ENCODE data around the gene IL27RA.

Gene IL27RA

DNA sequence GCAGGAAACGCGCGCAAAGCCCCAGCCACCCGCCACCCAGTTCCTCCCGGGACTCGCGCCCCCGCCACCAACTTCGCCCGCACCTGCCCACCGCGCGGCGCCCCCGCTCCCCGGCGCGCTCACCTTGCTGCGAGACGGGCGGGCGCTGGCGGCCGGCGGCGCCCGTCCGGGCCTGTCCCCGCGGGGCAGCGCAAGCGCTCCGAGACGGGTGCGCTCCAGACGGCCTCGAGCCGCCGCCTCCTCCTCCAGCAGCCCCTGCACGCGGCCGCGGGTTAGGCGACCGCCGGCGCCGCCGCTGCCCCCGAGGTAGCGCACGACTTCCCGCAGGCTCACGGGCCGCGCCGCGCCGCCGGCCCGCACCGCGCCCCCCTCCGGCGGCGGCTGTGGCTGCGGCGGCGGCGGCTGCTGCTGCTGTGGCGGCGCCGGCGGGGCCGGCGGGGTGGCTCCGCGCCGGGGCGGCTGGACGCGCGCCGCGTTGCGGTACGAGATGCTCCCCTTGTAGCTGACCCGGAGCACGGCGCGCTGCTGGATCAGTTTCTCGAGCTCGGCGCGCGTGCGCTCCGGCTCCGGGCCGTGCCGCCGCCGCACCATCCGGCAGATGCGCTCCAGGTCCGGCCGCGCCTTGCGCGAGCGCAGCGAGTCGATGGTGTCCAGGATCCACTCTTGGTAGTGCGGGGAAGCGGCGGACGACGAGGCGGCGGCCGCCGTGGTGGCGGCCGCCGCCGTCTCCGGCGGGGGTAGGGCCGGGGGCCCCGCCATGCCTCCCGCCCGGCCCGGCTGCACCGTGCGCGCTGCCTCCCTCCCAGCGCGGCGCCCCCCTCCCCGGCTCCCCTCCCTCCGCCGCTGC lies 58.3 kb downstream of the IL27RA start:
- no peak for TF ChIP-seq MAX (IDR thresholded peaks at IDR 0.05; ENCODE audit: low read depth, low read length)
- no peak for TF ChIP-seq POLR2A (IDR thresholded peaks at IDR 0.05; ENCODE audit: extremely low read depth, insufficient read length)
- TF ChIP-seq, protein P1, sequence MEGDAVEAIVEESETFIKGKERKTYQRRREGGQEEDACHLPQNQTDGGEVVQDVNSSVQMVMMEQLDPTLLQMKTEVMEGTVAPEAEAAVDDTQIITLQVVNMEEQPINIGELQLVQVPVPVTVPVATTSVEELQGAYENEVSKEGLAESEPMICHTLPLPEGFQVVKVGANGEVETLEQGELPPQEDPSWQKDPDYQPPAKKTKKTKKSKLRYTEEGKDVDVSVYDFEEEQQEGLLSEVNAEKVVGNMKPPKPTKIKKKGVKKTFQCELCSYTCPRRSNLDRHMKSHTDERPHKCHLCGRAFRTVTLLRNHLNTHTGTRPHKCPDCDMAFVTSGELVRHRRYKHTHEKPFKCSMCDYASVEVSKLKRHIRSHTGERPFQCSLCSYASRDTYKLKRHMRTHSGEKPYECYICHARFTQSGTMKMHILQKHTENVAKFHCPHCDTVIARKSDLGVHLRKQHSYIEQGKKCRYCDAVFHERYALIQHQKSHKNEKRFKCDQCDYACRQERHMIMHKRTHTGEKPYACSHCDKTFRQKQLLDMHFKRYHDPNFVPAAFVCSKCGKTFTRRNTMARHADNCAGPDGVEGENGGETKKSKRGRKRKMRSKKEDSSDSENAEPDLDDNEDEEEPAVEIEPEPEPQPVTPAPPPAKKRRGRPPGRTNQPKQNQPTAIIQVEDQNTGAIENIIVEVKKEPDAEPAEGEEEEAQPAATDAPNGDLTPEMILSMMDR (IDR thresholded peaks at IDR 0.05; ENCODE audit: low read depth, low read length): no peak
- TF ChIP-seq MYC (IDR thresholded peaks at IDR 0.05; ENCODE audit: low read depth, low read length): no peak
- H3K4me3 ChIP-seq (ENCODE audit: low read depth, low read length): peak overlapping the region; percentile 53
- DNase-seq (ENCODE audit: low read depth): peak; percentile 71

DNA sequence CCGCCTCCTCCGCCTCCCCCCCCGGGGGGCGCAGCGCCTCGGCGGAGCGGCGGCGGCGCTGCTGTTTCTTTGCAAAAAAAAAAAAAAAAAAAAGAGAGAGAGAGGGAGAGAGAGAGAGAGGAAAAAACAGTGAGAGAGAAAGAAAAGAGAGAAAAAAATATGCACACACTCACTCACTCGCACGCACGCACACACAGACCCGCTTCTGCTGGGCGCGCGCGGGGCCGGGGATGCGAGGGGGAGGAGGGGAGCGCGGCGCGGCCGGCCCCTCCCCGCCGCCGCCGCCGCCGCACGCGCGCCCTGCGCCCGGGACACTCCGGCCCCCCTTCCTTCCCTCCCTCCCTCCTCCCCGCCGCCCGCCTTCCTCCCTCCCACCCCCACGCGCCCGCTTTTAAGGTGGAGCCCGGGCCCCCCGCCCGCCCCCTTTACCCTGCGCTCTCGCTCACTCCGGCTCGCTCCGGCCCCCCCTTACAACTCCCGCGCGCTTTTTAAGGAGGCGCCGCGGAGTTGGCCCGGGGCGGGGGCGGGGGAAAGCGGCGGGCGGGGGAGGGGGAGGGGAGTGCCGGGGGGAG lies 59.0 kb downstream of the IL27RA start, which contains the start of gene SAMD1:
TSS of gene SAMD1 (minus strand) at position 243 of the 572 bp plus-strand sequence.
- DNase-seq (ENCODE audit: low read depth): peak; percentile 94
- TF ChIP-seq, protein P1 (IDR thresholded peaks at IDR 0.05; ENCODE audit: low read depth, low read length): no peak
- no peak for TF ChIP-seq MAX (IDR thresholded peaks at IDR 0.05; ENCODE audit: low read depth, low read length)
- no peak for TF ChIP-seq MYC (IDR thresholded peaks at IDR 0.05; ENCODE audit: low read depth, low read length)
- no peak for TF ChIP-seq POLR2A (IDR thresholded peaks at IDR 0.05; ENCODE audit: extremely low read depth, insufficient read length)
- peak within 1 kb of the TSS; percentile 75 for H3K4me3 ChIP-seq (ENCODE audit: low read depth, low read length)

DNA sequence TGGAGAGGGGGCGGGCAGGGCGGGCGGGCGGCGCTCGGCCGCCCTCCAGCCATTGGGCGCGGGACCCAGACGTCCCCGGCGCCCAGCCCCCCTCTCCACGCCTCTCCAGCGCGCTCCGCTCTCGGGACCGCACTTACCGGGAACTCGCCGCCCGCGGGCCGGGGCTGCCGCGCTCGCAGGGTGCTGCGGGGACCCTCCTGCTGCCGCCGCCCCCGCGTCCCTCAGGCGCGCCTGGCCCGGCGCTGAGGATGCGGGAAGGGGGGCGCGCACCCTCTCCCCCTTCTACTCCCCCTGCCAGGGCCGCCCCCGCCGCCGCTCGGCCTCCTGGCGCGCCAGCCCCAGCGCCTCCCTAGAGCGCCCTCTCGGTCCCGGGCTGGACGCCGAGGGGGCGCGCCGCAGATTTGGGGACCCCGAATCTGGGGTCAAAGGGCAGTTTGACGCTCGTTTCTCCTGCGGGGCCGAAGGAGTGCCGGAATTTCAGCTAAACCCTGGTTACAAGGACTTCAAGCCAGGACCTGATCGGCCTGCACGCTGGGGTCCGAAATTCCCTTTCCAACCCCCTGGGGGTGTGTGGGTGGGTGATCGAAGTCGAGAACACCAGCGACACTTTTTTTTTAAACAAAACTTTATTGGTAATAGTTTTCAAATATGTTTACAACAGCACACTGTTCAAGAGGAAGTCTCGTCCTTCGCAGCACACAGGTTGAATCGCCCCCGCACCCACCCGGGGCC lies 59.7 kb downstream of the IL27RA start:
- peak; percentile 71 for TF ChIP-seq POLR2A (IDR thresholded peaks at IDR 0.05; ENCODE audit: extremely low read depth, insufficient read length)
- TF ChIP-seq, protein P1 (IDR thresholded peaks at IDR 0.05; ENCODE audit: low read depth, low read length): peak; percentile 2
- TF ChIP-seq MAX (IDR thresholded peaks at IDR 0.05; ENCODE audit: low read depth, low read length): no peak
- TF ChIP-seq MYC (IDR thresholded peaks at IDR 0.05; ENCODE audit: low read depth, low read length): no peak
- peak; percentile 85 for DNase-seq (ENCODE audit: low read depth)
- H3K4me3 ChIP-seq (ENCODE audit: low read depth, low read length): peak overlapping the region; percentile 75

DNA sequence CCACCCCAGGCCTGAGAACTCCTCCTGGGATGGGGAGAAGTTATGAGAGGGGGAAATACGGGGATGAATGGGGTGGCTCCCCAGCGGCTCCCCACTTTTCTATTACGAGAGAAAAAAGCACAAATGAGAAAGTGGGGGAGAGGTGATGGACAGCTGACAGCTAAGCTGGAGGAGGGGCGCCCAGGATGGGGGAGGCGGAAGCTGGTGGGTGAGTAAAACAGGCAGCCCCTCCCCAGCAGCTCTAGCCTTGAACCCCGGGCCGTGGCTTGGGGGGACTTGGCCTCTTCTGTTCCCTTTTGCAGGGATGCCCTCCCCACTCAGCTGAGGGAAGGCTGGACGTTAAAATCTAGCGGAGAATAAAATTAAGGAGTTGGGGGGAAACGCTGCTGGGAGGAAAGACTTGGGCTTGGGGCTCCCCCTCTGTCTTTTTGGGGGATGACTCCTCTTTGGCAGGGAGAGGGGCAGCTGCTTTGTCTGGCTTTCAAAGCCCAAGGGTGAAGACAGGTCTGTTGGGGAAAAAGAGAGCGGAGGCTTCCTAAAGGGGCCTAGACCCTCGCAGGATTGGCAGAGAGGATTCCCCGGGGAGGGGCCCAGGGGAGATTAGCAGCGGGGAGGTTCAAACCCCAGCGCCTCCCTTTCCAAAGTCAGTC lies 60.4 kb downstream of the IL27RA start:
- peak; percentile 77 for DNase-seq (ENCODE audit: low read depth)
- TF ChIP-seq, protein P1 (IDR thresholded peaks at IDR 0.05; ENCODE audit: low read depth, low read length): peak; percentile 6
- TF ChIP-seq POLR2A (IDR thresholded peaks at IDR 0.05; ENCODE audit: extremely low read depth, insufficient read length): no peak
- H3K4me3 ChIP-seq (ENCODE audit: low read depth, low read length): peak overlapping the region; percentile 75

GRCh38 chr19:14093117-14093823 lies 61.7 kb downstream of the IL27RA start:
- no peak for DNase-seq (ENCODE audit: low read depth)
- no peak overlapping the region for H3K4me3 ChIP-seq (ENCODE audit: low read depth, low read length)
- TF ChIP-seq MAX (IDR thresholded peaks at IDR 0.05; ENCODE audit: low read depth, low read length) (no peak), POLR2A (IDR thresholded peaks at IDR 0.05; ENCODE audit: extremely low read depth, insufficient read length) (no peak), MYC (IDR thresholded peaks at IDR 0.05; ENCODE audit: low read depth, low read length) (no peak)
- TF ChIP-seq, protein P1 (IDR thresholded peaks at IDR 0.05; ENCODE audit: low read depth, low read length): no peak
